HUDEP-2 (cell line): ENCODE results near the gene SCRG1.

ENCODE experiments used
- DNase-seq, 76 experiments: peaks; one replicate each; lab custom pipeline; 2025; ENCODE audit not compliant: unreplicated experiment in 76 of 76; lab: John Stamatoyannopoulos, UW

SCRG1 gene

GRCh38 chr4:173398779-173399415 lies at the start of gene SCRG1:
Gene SCRG1, minus strand, starts transcription at chr4:173399116. Its CDS starts 7,702 bp downstream, at chr4:173391414.
- DNase-seq, result no peak

- no peak for DNase-seq
Observed at GRCh38 chr4:173448103-173448502, 49.2 kb upstream of the SCRG1 start.

- DNase-seq, result no peak
Observed at GRCh38 chr4:173446416-173446815, 47.5 kb upstream of the SCRG1 start.

GRCh38 chr4:173443121-173443520 lies 44.2 kb upstream of the SCRG1 start:
- DNase-seq, result no peak

DNA sequence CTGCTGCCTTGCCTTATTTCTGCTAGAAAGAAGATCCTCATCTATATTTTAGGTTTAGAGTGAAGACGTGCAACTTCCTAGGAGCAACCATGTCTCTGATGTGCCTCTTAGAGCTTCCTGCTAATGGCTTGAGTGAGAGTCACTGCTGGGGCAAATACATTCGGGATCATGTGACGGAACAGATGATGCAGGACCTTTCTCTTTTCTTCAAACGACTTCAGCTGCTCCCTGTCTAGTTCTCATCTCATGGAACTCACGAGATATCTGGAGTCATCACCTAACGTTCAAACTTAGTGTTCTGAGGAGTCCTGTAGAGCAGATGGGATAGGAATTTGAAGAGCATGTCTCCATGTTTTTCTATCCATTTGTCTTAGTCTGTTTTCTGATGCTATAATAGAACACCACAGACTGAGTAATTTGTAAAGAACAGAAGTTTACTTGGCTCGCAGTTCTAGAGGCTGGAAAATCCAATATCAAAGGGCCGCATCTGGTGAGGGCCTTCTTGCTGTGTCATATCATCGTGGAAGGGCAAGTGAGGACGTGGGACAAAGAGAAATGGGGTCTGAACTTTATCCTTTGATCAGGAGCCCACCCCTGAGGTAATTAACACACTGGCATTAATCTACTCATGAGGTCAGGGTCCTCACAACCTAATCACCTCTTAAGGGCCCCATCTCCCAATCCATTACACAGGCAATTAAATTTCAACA lies 43.5 kb upstream of the SCRG1 start:
- DNase-seq, result no peak

DNA sequence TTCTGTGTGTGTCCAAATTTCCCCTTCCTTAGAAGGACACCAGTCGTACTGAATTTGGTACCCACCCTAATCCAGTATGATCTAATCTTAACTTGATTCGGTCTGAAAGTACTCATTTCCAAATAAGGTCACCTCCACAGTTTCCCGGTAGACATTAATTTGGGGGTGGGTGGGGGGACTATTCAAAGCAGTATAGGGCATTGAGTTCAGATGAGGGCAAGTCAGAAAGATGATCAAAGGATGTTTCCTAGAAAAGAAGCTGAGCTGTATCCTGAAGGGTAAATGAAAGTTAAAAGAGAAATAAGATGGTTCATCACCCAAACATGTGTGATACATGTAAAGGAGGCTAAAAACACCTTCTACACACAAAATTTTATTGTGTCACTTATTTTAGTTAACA lies 42.0 kb upstream of the SCRG1 start:
- no peak for DNase-seq

- DNase-seq, result no peak
Observed at GRCh38 chr4:173436771-173437265, 37.9 kb upstream of the SCRG1 start.

DNA sequence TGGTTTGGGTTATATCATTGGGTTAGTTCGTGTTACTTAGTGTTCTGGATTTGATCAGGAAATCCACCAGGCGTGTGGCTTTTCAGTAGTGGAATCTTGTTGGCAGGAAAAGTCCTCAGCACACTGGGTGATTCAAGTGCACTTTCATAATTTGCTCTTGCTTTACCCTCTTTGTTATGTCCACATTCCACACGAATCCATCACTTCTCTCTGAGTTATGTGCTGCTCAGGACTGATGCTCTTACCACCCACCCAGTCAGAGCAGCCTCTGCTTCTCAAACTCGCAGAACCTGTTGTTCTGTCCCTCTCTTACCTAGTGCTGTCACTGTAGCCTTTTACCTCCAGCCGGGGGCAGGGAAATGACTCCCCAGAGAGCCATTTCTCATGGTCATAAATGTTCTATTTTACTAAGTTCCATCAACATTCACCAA lies 37.2 kb upstream of the SCRG1 start:
- no peak for DNase-seq

GRCh38 chr4:173434231-173434630 lies 35.3 kb upstream of the SCRG1 start:
- DNase-seq, result no peak

DNA sequence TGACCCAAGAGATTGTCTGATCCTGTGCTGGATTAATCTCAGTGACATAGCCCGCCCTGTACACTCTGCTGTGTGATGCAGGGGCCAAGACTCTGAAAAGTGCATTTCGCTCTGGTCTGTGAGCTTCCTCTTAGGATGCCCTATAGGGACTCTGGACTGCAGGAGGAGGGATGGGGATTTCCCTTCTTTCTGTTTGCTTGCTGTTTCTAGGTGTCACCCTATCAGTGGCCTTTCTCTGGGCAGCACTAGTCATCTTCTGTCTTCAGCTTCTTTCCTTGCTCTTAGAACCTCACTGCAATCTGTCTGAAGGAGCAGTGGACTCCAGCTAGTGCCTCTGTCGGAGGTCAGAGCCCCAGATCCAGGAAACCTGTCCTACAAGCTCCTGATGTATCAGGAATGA lies 34.5 kb upstream of the SCRG1 start:
- no peak for DNase-seq

- DNase-seq, result no peak
Observed at GRCh38 chr4:173432430-173432829, 33.5 kb upstream of the SCRG1 start.

- DNase-seq, result no peak
Observed at GRCh38 chr4:173426064-173426463, 27.1 kb upstream of the SCRG1 start.

DNA sequence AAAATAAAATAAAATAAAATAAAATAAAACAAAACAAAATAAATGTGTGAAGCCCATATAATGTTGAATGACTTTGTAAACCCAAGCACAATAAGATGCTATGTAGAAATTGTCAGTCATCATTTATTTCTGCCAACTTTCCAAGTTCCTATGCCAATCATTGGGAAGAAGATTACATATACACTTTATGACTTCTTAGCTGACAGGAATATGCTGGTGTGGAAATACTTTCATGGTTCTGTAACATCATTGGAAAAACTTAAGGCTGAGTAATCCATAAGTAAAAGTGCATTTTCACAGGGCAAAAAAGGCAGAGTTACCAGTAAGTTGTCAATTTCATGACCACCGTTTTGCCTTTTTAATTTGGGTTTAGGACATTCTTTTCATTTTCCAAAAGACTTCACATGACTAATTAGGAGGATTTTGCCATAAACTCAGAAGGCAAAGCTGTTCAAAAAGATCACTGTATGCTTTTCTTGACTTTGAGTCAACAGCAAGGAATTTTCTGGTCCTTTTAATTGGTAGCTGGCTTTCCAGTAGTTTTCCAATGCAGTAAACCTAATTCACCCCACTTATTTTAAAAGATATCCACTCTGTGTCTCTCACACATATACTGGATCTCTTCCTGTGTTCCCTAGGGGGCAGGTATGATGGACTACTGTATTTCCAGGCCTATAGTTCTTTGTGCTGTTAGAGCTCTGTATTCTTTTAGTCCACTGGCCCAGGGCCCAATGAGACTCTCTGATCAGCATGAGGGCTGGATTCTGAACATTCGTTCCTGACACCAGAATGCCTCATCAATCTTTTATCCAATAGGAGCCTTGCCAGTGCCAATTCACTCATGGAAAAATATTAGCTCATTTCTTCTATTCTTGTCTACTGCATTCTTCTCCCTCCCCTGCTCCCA lies 26.2 kb upstream of the SCRG1 start:
- DNase-seq, result no peak

GRCh38 chr4:173420801-173421200 lies 21.9 kb upstream of the SCRG1 start:
- peak in 8 of 76 experiments; percentile 3 to 34 (median 4) for DNase-seq

GRCh38 chr4:173420324-173420752 lies 21.4 kb upstream of the SCRG1 start:
- DNase-seq, result peak in 9 of 76 experiments; percentile 2 to 35 (median 13)

DNA sequence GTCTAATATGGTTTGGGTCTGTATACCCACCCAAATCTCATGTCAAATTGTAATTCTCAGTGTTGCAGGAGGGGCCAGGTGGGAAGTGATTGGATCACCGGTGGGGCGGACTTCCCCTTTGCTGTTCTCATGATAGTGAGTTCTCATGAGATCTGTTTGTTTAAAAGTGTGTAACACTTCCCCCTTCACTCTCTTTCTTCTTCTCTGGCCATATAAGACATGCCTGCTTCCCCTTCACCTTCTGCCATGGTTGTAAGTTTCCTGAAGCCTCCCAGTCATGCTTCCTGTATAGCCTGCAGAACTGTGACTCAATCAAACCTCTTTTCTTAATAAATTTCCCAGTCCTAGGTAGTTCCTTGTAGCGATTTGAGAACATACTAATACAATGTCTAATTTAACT lies 19.7 kb upstream of the SCRG1 start:
- no peak for DNase-seq

- DNase-seq, result no peak
Observed at GRCh38 chr4:173417833-173418232, 18.9 kb upstream of the SCRG1 start.

DNA sequence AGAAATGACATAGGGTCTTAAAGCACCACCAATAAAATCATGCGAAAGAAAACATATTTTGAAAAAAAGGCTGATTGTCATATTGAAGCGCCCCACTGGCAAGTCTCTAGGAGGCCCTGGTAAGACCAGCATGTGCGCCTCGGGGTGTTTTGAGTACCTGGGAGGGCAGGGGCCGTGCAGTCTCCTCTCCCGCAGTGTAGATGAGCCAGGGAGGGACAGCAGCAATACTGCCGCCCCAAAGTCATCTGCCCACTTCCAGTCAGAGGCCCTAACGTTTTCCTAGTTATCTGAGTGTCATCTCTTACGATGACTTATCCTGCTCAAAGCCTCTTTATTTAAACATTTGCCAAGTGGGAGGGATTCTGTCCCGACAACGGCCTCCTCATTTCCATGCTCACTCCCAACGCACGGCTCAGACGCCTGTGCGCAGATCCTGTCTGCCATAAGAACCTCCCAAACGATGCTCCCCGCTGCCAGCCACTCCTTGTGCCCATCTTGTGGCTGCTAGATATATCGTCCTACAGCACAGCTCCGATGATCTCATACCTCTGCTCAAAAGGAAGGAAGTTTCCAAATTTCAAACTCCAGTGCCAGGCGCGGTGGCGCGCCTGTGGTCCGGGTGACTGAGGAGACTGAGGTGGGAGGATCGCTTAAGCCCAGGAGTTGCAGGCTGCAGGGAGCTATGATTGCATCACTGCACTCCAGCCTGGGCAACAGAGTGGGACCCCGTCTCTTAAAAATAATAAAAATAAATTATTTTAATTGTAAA lies 17.2 kb upstream of the SCRG1 start:
- DNase-seq, result no peak

- DNase-seq, result no peak
Observed at GRCh38 chr4:173415092-173415491, 16.2 kb upstream of the SCRG1 start.

GRCh38 chr4:173414456-173414855 lies 15.5 kb upstream of the SCRG1 start:
- DNase-seq, result no peak
